Stimulated activated CD4-positive, alpha-beta T cell treated with anti-CD3 and anti-CD28 coated beads, TNF-alpha, amount 100 ng/mL, for 4 hours (primary cell): ENCODE measurements around the gene WDR64.

Experiments used
- DNase-seq, 3 experiments: peaks; one replicate each; pipeline ENCODE4 v3.0.0-alpha.2; 2020; ENCODE audit warnings: low read depth in 3 of 3

Gene WDR64

GRCh38 chr1:241652012-241652411 is at the start of gene WDR64:
Gene WDR64 (plus strand): TSS chr1:241652281. CDS start chr1:241652485, 204 bp downstream.
- no peak for DNase-seq

GRCh38 chr1:241603731-241604245 is 48.3 kb upstream of the WDR64 start:
- DNase-seq = no peak

- DNase-seq = no peak
These were observed 46.8 kb upstream of the WDR64 start for GRCh38 chr1:241605146-241605805.

GRCh38 chr1:241606544-241606943 is 45.5 kb upstream of the WDR64 start:
- DNase-seq = no peak

- DNase-seq = no peak
These were observed 44.6 kb upstream of the WDR64 start for GRCh38 chr1:241607497-241607896.

- no peak for DNase-seq
These were observed 43.6 kb upstream of the WDR64 start for GRCh38 chr1:241608379-241609033.

GRCh38 chr1:241610056-241610815 is 41.8 kb upstream of the WDR64 start:
- DNase-seq = no peak

- no peak for DNase-seq
These were observed 41.0 kb upstream of the WDR64 start for GRCh38 chr1:241611063-241611462.

GRCh38 chr1:241611736-241612135 is 40.3 kb upstream of the WDR64 start:
- DNase-seq = no peak

- no peak for DNase-seq
These were observed 39.3 kb upstream of the WDR64 start for GRCh38 chr1:241612533-241613477.

GRCh38 chr1:241614144-241614543 is 37.9 kb upstream of the WDR64 start:
- DNase-seq = no peak

GRCh38 chr1:241614572-241614971 is 37.5 kb upstream of the WDR64 start:
- DNase-seq = no peak

GRCh38 chr1:241615043-241615974 is 36.8 kb upstream of the WDR64 start:
- no peak for DNase-seq

- no peak for DNase-seq
These were observed 34.7 kb upstream of the WDR64 start for GRCh38 chr1:241617426-241617825.

- DNase-seq = no peak
These were observed 29.4 kb upstream of the WDR64 start for GRCh38 chr1:241622669-241623068.

- no peak for DNase-seq
These were observed 27.1 kb upstream of the WDR64 start for GRCh38 chr1:241624935-241625334.

- DNase-seq = peak in 1 of 3 experiments; percentile 13
These were observed 24.4 kb upstream of the WDR64 start for GRCh38 chr1:241627453-241628259.

GRCh38 chr1:241630005-241630404 is 22.1 kb upstream of the WDR64 start:
- no peak for DNase-seq

GRCh38 chr1:241630476-241630875 is 21.6 kb upstream of the WDR64 start:
- DNase-seq = no peak
